NCI-H1417 (cell line): Measurements from ENCODE around the gene SNX25.
A peak's percentile ranks its signal among the peaks of the same experiment; 100 is the strongest.
"Not testable (repeated sequence)": the region's sequence is repeated elsewhere in the genome, so short reads cannot be mapped to it uniquely, and the experiment has no call there.

Experiments
- DNase-seq, 3 experiments: peaks; one replicate each; lab custom pipeline; 2025; lab: John Stamatoyannopoulos, UW

SNX25 gene

GRCh38 chr4:185304944-185305690 is 95.7 kb downstream of the SNX25 start:
- peak; percentile 30 to 74 (median 52) for DNase-seq

GRCh38 chr4:185305979-185306442 is 96.6 kb downstream of the SNX25 start:
- DNase-seq = peak in 2 of 3 experiments; percentile 22 to 54

DNA sequence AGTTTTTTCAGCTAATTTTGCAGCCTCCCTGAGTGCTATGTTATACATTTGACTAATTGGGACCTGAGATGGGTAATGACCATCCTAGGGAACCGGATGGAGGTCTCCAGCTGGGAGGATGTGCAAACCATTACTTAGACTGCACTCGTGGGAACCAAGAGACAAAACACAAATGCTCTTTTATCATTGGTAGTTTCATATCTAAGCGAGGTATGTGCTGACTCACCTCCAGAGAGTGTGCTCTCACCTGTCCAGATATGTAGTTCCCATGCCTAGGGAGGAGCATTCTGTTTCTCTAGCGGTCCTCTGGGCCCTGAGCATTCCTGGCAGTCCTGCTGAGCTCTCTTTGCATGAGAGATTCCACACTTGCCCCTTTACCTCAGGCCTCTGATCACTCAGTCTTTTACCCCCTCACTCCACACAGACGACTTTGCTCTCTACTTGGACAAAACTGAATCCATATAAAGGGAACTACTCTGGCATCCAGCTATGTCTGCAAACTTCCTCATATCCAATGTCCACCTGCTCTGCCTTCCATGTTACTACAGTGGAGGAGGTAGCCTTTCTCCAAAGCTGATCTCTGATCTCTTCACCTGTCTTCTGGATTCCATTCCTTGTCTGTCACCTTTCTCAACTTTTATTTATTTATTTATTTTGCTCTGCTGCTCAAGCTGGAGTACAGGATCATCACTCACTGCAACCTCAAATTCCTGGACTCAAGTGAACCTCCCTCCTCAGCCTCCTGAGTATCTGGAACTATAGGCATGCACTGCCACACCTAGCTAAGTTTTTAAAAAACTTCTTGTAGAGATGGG is 97.9 kb downstream of the SNX25 start:
- peak in 2 of 3 experiments; percentile 28 to 50 for DNase-seq

DNA sequence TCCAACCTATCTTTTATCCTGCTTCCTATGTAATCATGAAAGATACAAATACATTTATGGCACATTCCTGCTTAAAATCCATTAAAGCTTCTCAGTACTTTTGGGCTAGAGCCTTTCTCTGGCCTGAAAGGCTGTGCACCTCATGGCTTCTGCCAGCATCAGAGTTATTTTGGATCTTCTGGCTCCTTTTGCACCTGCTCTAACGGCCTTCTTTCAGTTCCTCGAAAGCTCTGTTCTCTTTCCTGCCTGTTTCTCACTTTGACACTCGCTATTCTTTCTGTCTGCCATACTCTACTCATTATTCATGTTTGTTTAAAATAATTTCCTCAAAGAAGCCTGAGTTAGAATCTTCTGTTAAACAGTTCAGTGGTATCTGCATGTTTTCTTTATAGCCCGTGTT is 100.4 kb downstream of the SNX25 start:
- no peak for DNase-seq

GRCh38 chr4:185311113-185311888 is 101.9 kb downstream of the SNX25 start:
- DNase-seq = no peak

GRCh38 chr4:185312699-185313098 is 103.3 kb downstream of the SNX25 start:
- no peak for DNase-seq

GRCh38 chr4:185317462-185317861 is 108.1 kb downstream of the SNX25 start:
- not testable (repeated sequence) for DNase-seq

- DNase-seq = no peak
Measured at GRCh38 chr4:185317880-185318279, 108.5 kb downstream of the SNX25 start.

- DNase-seq = peak in 2 of 3 experiments; percentile 19 to 70
Measured at GRCh38 chr4:185318679-185319078, 109.3 kb downstream of the SNX25 start.

- DNase-seq = no peak
Measured at GRCh38 chr4:185322803-185323202, 113.4 kb downstream of the SNX25 start.

DNA sequence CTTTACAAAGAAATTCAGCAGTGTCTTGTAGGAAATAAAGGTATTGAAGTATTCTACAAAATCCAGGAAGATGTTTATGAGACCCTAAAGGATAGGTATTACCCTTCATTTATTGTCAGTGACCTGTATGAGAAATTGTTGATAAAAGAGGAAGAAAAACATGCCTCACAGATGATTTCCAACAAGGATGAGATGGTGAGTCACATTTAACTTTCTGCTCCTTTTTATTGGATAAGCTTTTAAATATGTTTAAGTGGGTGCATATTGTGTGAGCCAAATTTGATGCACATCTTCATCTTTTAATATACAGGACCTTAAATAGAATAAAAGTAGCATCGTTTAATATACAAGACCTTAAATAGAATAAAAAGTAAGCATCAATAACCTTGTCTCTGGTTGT is 114.2 kb downstream of the SNX25 start:
- DNase-seq = no peak

DNA sequence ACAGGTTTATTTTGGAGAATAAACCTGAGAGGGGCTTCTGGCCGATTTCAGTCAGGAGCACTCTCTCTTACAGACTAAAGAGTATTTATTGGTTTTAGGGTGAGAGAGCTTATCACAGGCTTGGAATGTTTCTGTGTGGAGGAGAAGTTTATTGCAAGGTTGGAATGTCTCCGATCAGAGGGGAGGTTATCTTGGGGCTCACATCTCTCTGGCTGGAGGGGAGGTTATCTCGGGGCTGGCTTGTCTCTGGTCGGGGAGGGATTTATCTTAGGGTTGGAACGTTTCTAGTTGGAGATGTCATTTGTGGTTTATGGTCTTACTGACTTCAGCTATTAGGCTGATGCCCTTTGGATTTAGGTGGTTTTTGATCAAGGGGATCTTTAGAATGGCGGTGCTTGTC is 115.0 kb downstream of the SNX25 start:
- not testable (repeated sequence) for DNase-seq

- not testable (repeated sequence) for DNase-seq
Measured at GRCh38 chr4:185325721-185326120, 116.3 kb downstream of the SNX25 start.

- no peak for DNase-seq
Measured at GRCh38 chr4:185328586-185328985, 119.2 kb downstream of the SNX25 start.

- DNase-seq = not testable (repeated sequence)
Measured at GRCh38 chr4:185329879-185330510, 120.6 kb downstream of the SNX25 start.

GRCh38 chr4:185332575-185333464 is 123.4 kb downstream of the SNX25 start:
- peak in 1 of 3 experiments; percentile 2 for DNase-seq

DNA sequence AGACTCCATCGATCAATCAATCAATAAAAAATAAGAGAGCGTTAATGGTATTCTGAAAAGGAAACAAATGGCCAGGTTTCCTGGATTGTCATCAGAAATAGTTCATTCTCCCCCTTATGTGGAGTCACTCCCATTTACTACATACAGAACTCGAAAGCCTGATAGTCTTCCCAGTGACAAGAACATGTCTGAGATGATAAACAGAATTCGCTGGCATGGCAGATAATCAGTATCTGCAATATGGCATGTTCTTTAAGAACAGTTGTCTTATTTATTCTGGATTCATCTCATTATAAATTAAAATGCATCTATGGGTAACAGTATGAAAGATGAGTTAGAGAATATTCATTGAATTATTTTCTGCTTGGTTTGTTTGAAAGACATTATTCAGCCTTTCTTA is 124.9 kb downstream of the SNX25 start:
- DNase-seq = no peak

DNA sequence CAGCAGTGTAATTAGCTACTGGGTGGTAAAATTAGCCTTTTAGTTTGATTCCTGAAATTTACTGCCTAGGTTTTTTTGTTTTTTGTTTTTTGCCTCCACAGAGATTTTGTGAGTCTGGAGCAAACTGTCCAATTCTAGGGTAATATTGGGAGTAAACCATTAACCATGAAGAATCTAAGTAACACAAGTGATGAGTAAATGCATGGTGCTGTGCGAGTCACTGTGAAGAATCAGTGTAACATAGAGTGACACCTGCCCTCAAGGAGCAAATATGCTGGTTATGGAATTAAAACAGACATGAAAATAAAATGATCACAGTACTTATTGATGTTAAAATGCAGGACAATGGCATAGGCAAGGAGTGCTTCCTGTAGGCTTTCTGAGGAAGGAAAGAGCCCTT is 126.2 kb downstream of the SNX25 start:
- DNase-seq = no peak

DNA sequence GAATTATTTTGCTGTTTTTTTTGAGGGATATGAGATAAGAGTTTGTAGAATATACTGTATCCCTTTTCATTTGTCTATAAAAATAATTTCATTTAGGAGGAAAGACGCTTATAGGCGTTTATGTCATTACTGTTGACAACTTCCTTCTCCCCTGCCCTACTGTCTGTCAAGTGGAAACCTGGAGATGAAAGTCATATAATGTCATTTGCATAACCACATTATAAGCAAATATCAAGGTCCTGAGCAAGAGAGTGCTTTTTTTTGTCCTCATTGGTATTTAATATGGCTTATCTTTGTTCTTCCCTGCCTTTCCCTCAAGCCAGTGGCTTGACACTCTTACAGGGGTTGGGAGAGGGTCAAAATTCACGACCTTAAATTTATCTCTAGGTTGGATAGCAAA is 130.5 kb downstream of the SNX25 start:
- DNase-seq = no peak

GRCh38 chr4:185341377-185341776 is 132.0 kb downstream of the SNX25 start:
- no peak for DNase-seq

DNA sequence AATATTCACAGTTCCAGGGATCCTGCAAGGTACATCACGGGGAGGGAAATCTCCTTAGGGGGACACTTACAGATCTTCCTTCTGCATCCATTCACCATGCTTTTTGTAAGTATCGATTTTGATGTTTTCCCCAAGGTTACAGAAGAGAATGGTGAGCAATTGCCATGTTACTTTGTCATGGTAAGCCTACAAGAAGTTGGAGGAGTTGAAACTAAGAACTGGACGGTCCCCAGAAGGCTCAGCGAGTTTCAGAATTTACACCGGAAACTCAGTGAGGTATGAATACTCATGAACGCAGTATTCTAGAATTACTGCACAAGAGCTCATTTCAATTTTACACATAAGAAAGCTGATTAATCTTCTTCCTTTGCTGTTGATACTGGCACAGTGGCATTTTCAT is 132.4 kb downstream of the SNX25 start:
- no peak for DNase-seq
